Peyer's patch (tissue), 4 donors: ENCODE data around the gene PASK. TPM values are rescaled to one million over a fixed set of nuclear protein-coding genes. Genes with fewer than 3 reads are reported as not detected.

Source experiments
- DNase-seq, 3 donors: peaks; one replicate each; pipeline ENCODE4 v3.0.0-alpha.2; 2017 to 2019
- H3K27ac ChIP-seq, 4 donors: fragments of 200-600 bp; sonication (generic); one replicate each; pipeline ENCODE4 v1.5.1; 2016 to 2019
- H3K27me3 ChIP-seq, 2 donors: fragments of 200-600 bp; sonication (generic); one replicate each; pipeline ENCODE4 v1.5.1; 2019
- H3K36me3 ChIP-seq, 3 donors: fragments of 200-600 bp; sonication (generic); one replicate each; pipeline ENCODE4 v1.5.1; 2016 to 2019
- H3K4me1 ChIP-seq, 4 donors: fragments of 200-600 bp; sonication (generic); one replicate each; pipeline ENCODE4 v1.5.1; 2016 to 2019
- H3K4me3 ChIP-seq, 4 donors: fragments of 200-600 bp; sonication (generic); 1 replicate in 3 of 4; 2 replicates in 1 of 4; pipeline ENCODE4 v1.5.1; 2016 to 2019; ENCODE audit warnings: mild to moderate bottlenecking in 1 of 4
- H3K9me3 ChIP-seq, 4 donors: fragments of 200-600 bp; sonication (generic); one replicate each; pipeline ENCODE4 v1.5.1; 2016 to 2019; ENCODE audit warnings: mild to moderate bottlenecking in 1 of 4
- CTCF ChIP-seq, 6 experiments: fragments of 450-650 bp in 4 of 6; fragments of 200-600 bp in 2 of 6; sonication (generic) in 1 of 6; IDR thresholded peaks; one replicate each; pipeline ENCODE4 v1.5.1; 2017 to 2019; ENCODE audit warnings: antibody characterized with exemption in 6 of 6, mild to moderate bottlenecking in 3 of 6, moderate library complexity in 1 of 6
- POLR2A ChIP-seq, 2 donors: fragments of 450-650 bp; IDR thresholded peaks; one replicate each; pipeline ENCODE4 v1.5.1; 2017; ENCODE audit warnings: antibody characterized with exemption in 2 of 2, mild to moderate bottlenecking in 2 of 2, moderate library complexity in 2 of 2
- total RNA-seq, 4 donors: library from RNA; depleted of rRNA; stranded (reverse); fragments of >200 nt; gene quantifications; one replicate each; pipeline ENCODE4 v1.1.0, GENCODE V29; 2016

The PASK gene
- total RNA-seq, 4 donors from 2014 or later = 12.1 to 790 (median 26.7) TPM

GRCh38 chr2:241102239-241102803 is 47.0 kb downstream of the PASK start, which contains the start of gene MTERF4:
Gene MTERF4, minus strand, starts transcription at chr2:241102287. Its CDS starts 14 bp downstream, at chr2:241102273.
- H3K36me3 ChIP-seq = peaks cover 0 to 23% (median 0%) of the 10 kb centered on the region in 3 donors
- peaks cover 0 to 20% (median 7%) of the 10 kb centered on the region in 4 donors for H3K4me1 ChIP-seq
- no peaks in the 10 kb centered on the region for H3K9me3 ChIP-seq
- peak; percentile 88 to 96 (median 94) for DNase-seq
- TF ChIP-seq POLR2A (IDR thresholded peaks at IDR 0.05) = peak; percentile 66 to 70
- TF ChIP-seq CTCF (IDR thresholded peaks at IDR 0.05) = no peak
- no peaks in the 10 kb centered on the region for H3K27me3 ChIP-seq
- H3K4me3 ChIP-seq = peak within 1 kb of the TSS; percentile 63 to 94 (median 78)
- peak within 1 kb of the TSS; percentile 84 to 92 (median 88) for H3K27ac ChIP-seq

GRCh38 chr2:241099246-241099645 is 50.0 kb downstream of the PASK start:
- peak in 1 of 3 donors; percentile 41 for DNase-seq
- H3K27me3 ChIP-seq = no peaks in the 10 kb centered on the region
- no peak overlapping the region for H3K27ac ChIP-seq
- H3K4me3 ChIP-seq = no peak overlapping the region
- H3K9me3 ChIP-seq = no peaks in the 10 kb centered on the region
- H3K36me3 ChIP-seq = peaks cover 0 to 52% (median 0%) of the 10 kb centered on the region in 3 donors
- no peak for TF ChIP-seq POLR2A (IDR thresholded peaks at IDR 0.05)
- TF ChIP-seq CTCF (IDR thresholded peaks at IDR 0.05) = no peak
- peaks cover 0 to 20% (median 7%) of the 10 kb centered on the region in 4 donors for H3K4me1 ChIP-seq

GRCh38 chr2:241096979-241097378 is 52.3 kb downstream of the PASK start:
- no peaks in the 10 kb centered on the region for H3K9me3 ChIP-seq
- no peaks in the 10 kb centered on the region for H3K27me3 ChIP-seq
- TF ChIP-seq CTCF (IDR thresholded peaks at IDR 0.05) (no peak), POLR2A (IDR thresholded peaks at IDR 0.05) (no peak)
- no peak for DNase-seq
- peaks cover 0 to 14% (median 5%) of the 10 kb centered on the region in 4 donors for H3K4me1 ChIP-seq
- no peak overlapping the region for H3K4me3 ChIP-seq
- H3K27ac ChIP-seq = no peak overlapping the region
- peaks cover 0 to 75% (median 0%) of the 10 kb centered on the region in 3 donors for H3K36me3 ChIP-seq

- Histone ChIP-seq H3K27ac (no peak overlapping the region), H3K36me3 (peaks cover 0 to 83% (median 0%) of the 10 kb centered on the region in 3 donors), H3K27me3 (no peaks in the 10 kb centered on the region), H3K4me3 (no peak overlapping the region), H3K4me1 (peaks cover 0 to 6% (median 1%) of the 10 kb centered on the region in 4 donors), H3K9me3 (no peaks in the 10 kb centered on the region)
- TF ChIP-seq POLR2A (IDR thresholded peaks at IDR 0.05) = no peak
- no peak for TF ChIP-seq CTCF (IDR thresholded peaks at IDR 0.05)
- peak in 2 of 3 donors; percentile 57 to 59 for DNase-seq
Observed at GRCh38 chr2:241095594-241096290, 53.5 kb downstream of the PASK start.

GRCh38 chr2:241094924-241095420 is 54.3 kb downstream of the PASK start:
- Histone ChIP-seq H3K27me3 (no peaks in the 10 kb centered on the region), H3K27ac (no peak overlapping the region), H3K9me3 (no peaks in the 10 kb centered on the region), H3K4me1 (no peaks in the 10 kb centered on the region), H3K4me3 (no peak overlapping the region), H3K36me3 (peaks cover 0 to 88% (median 0%) of the 10 kb centered on the region in 3 donors)
- TF ChIP-seq CTCF (IDR thresholded peaks at IDR 0.05) (no peak), POLR2A (IDR thresholded peaks at IDR 0.05) (no peak)
- DNase-seq = no peak
